Loucy (cell line): ENCODE measurements around the gene NAV2.

Experiments used
- CTCF ChIP-seq: fragments of 200-600 bp; sonication (generic); conservative IDR thresholded peaks from 2 replicates; pipeline ENCODE4 v1.5.1; 2014; ENCODE audit warnings: mild to moderate bottlenecking, antibody characterized with exemption, low read length
- EZH2phosphoT487 ChIP-seq: fragments of 200-600 bp; IDR thresholded peaks from 2 replicates; pipeline ENCODE4 v1.6.1; 2018; ENCODE audit warnings: antibody characterized with exemption, mild to moderate bottlenecking, moderate library complexity, borderline replicate concordance

DNA sequence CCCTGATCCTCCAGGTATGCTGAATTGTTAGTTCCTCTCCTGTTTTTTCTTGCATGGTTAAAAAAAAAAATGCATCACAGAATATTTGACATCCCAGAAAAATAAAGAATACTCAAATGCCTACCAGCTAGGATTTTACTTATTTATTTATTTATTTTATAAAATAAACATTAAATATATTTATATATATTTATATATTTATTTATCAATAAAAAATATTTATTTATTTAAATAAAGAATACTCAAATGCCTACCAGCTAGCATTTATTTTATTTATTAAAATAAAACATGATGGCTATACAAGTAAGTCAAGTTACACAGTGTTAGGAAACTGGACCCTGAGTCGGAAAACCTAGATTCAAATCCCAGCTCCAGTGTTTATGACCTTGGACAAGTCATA, 164.1 kb downstream of the NAV2 start:
- TF ChIP-seq CTCF (no peak), EZH2phosphoT487 (no peak)
